ENCODE results near the gene HSPB9. TPM values are rescaled to one million over a fixed set of nuclear protein-coding genes. Genes with fewer than 3 reads are reported as not detected.

HSPB9 gene
- total and polyA plus RNA-seq, 10 of the 15 experiments (the other 5 are each of a cell fraction or from before 2014, with no cell fraction given): 0.04 to 0.40 (median 0.11) TPM; not detected in 7

GRCh38 chr17:42097691-42098631 is 24.6 kb upstream of the HSPB9 start, which contains the start of gene ZNF385C:
TSS of gene ZNF385C (minus strand) at chr17:42098473. CDS start at chr17:42063056, 35,417 bp downstream.
- no peak within 1 kb of the TSS for H3K27ac ChIP-seq (ENCODE audit: control insufficient read depth, insufficient read depth)
- ChIA-PET POLR2A (interaction anchor here (1.1 to 1.4 kb wide), 2 partner anchors 11 to 14 kb away, joined by 3 read pairs; partner anchors contain the start of gene DHX58), SMC1A (ENCODE audit: uncharacterized antibody, unreplicated experiment) (interaction anchor here (1.2 to 1.3 kb wide), 2 partner anchors 15 to 133 kb away, joined by 4 to 7 read pairs; partner anchors contain the start of gene DHX58), RAD21 (ENCODE audit: unreplicated experiment) (interaction anchor here (0.5 to 1.7 kb wide), 5 partner anchors 29 to 553 kb away, joined by 3 to 4 read pairs (median 3); partner anchors contain the start of gene ODAD4), CTCF (interaction anchor here (0.7 to 2.1 kb wide), 11 partner anchors 9 to 135 kb away, joined by 3 to 7 read pairs (median 3); partner anchors contain the start of gene KCNH4)
- no peak within 1 kb of the TSS; the same call in 1 of the 2 replicates for H3K4me3 ChIP-seq
- TF ChIP-seq BACH1 (IDR thresholded peaks at IDR 0.05; ENCODE audit: borderline replicate concordance) (no peak), ZBTB11 (CRISPR knock-in tag; IDR thresholded peaks at IDR 0.05) (no peak), SMAD5 (IDR thresholded peaks at IDR 0.05; ENCODE audit: low read depth) (no peak)
- peak within 1 kb of the TSS; percentile 51 for H2AFZ ChIP-seq (ENCODE audit: control insufficient read depth, low read depth, low read length)
- peaks cover 5% of the 10 kb centered on the region for H3K4me1 ChIP-seq (ENCODE audit: control insufficient read depth, insufficient read depth, low read length)
- BruUV-seq (replicated peaks): no TSS peak
- WGBS (ENCODE audit: insufficient coverage, insufficient replicate concordance, low lambda C conversion rate, missing lambda C conversion rate): 13% methylated on average over 45 of the region's 52 CpGs
- H3K36me3 ChIP-seq (ENCODE audit: control insufficient read depth in 2 of 2, insufficient read depth in 2 of 2, low read length in 1 of 2): no peaks in the 10 kb centered on the region
- no peaks in the 10 kb centered on the region for H3K9me3 ChIP-seq (replicated peaks; ENCODE audit: control insufficient read depth, insufficient read depth, low read length)
- H4K20me1 ChIP-seq (ENCODE audit: control insufficient read depth, insufficient read depth): 0 out of 2 replicates have a peak, but pooled peaks cover 3% of the 10 kb centered on the region
- H3K79me2 ChIP-seq (ENCODE audit: control insufficient read depth, insufficient read depth, low read length): no peaks in the 10 kb centered on the region
- peak within 1 kb of the TSS; percentile 36 for H3K4me2 ChIP-seq (ENCODE audit: control insufficient read depth, insufficient read depth)
- peaks cover 1 to 6% of the 10 kb centered on the region in 2 experiments; a peak in 1 of 4 replicates for H3K27me3 ChIP-seq (replicated peaks in 1 of 2; ENCODE audit: control insufficient read depth in 2 of 2, insufficient read depth in 2 of 2, low read length in 1 of 2)
- no peak for DNase-seq (ENCODE audit: low read depth, low spot score)
- peak; percentile 69 for ATAC-seq
- intact Hi-C loops (cut with micrococcal nuclease; ENCODE audit: unreplicated experiment): no loop called here
- H3K9ac ChIP-seq (ENCODE audit: control insufficient read depth, insufficient read depth, low read length): no peak within 1 kb of the TSS; the same call in 1 of the 2 replicates
- FAIRE-seq: no peak
- in situ Hi-C loops (cut with MboI): no loop called here
